ENCODE data around the gene ZFAND2A. TPM values are rescaled to one million over a fixed set of nuclear protein-coding genes. Genes with fewer than 3 reads are reported as not detected.

The ZFAND2A gene
- total RNA-seq, 1 experiment from 2014 or later = 19.1 TPM

- peak overlapping the region; percentile 63 for H3K9ac ChIP-seq (ENCODE audit: low read length)
- no peaks in the 10 kb centered on the region for H3K36me3 ChIP-seq (ENCODE audit: control insufficient read depth in 1 of 2, insufficient read depth in 2 of 2, low read length in 2 of 2)
- BruUV-seq (replicated peaks) = no TSS peak
- H4K20me1 ChIP-seq (ENCODE audit: insufficient read depth) = no peaks in the 10 kb centered on the region
- H3K4me2 ChIP-seq (ENCODE audit: low read length) = peak overlapping the region; percentile 93
- CTCF ChIA-PET = interaction anchor here (0.6 to 3.1 kb wide), 9 partner anchors 10 to 200 kb away, joined by 3 to 31 read pairs (median 5); partner anchors contain the start of genes COX19 and ZFAND2A
- DNase-seq (ENCODE audit: low read depth, low spot score) (no peak), ATAC-seq (no peak; the same call in 1 of the 2 replicates)
- no peak overlapping the region for H2AFZ ChIP-seq (ENCODE audit: low read depth, low read length, poor library complexity, severe bottlenecking)
- POLR2A ChIA-PET = no interaction called here
- H3K4me3 ChIP-seq (replicated peaks in 1 of 2; ENCODE audit: low read depth in 1 of 2, low read length in 2 of 2) = peak overlapping the region; percentile 11 to 56
- H3K4me1 ChIP-seq (ENCODE audit: control insufficient read depth in 1 of 2, insufficient read depth in 2 of 2, low read length in 2 of 2) = peaks cover 10 to 18% of the 10 kb centered on the region in 2 experiments
- RAD21 ChIA-PET (ENCODE audit: low non-redundant PET in 1 of 2, low total read pairs in 2 of 2, uncharacterized antibody in 2 of 2, unreplicated experiment in 2 of 2) = no interaction called here
- peaks cover 0 to 3% of the 10 kb centered on the region in 2 experiments; a peak in 1 of 4 replicates for H3K9me3 ChIP-seq (ENCODE audit: control insufficient read depth in 1 of 2, insufficient read depth in 1 of 2, low read depth in 1 of 2, low read length in 2 of 2)
- TF ChIP-seq CBX3 (IDR thresholded peaks at IDR 0.05; ENCODE audit: low read depth) (no peak), SIN3A (IDR thresholded peaks at IDR 0.05; ENCODE audit: low read depth) (no peak), MAX (IDR thresholded peaks at IDR 0.05) (no peak), POLR2AphosphoS5 (IDR thresholded peaks at IDR 0.05; ENCODE audit: low read depth, low read length) (no peak), CEBPB (IDR thresholded peaks at IDR 0.05; ENCODE audit: low read depth) (no peak), REST (IDR thresholded peaks at IDR 0.05; ENCODE audit: low read depth) (no peak), EZH2phosphoT487 (IDR thresholded peaks at IDR 0.05; ENCODE audit: borderline replicate concordance) (no peak), ZBTB33 (IDR thresholded peaks at IDR 0.05; ENCODE audit: extremely low read depth, insufficient replicate concordance, low read length) (no peak), SRF (IDR thresholded peaks at IDR 0.05; ENCODE audit: low read depth) (no peak), ZFX (IDR thresholded peaks at IDR 0.05) (no peak), ELF1 (IDR thresholded peaks at IDR 0.05; ENCODE audit: borderline replicate concordance, low read depth) (no peak), TCF7L2 (IDR thresholded peaks at IDR 0.05; ENCODE audit: borderline replicate concordance, extremely low read depth, insufficient read depth, insufficient read length) (no peak), POLR2A (IDR thresholded peaks at IDR 0.05; ENCODE audit: borderline replicate concordance, extremely low read depth, insufficient read depth, insufficient read length) (no peak), ATF3 (IDR thresholded peaks at IDR 0.05) (no peak), RAD21 (IDR thresholded peaks at IDR 0.05; ENCODE audit: low read depth) (no peak), SP1 (IDR thresholded peaks at IDR 0.05; ENCODE audit: low read depth) (no peak), FOSL1 (IDR thresholded peaks at IDR 0.05; ENCODE audit: low read depth) (no peak)
- H3K27me3 ChIP-seq (ENCODE audit: insufficient read depth, low read length) = no peaks in the 10 kb centered on the region
- peak overlapping the region; percentile 41 for H3K27ac ChIP-seq (ENCODE audit: low read depth, low read length)
- intact Hi-C loops (cut with micrococcal nuclease) = no loop called here
- no peaks in the 10 kb centered on the region for H3K79me2 ChIP-seq (ENCODE audit: insufficient read depth, low read length)
- H3K9me2 ChIP-seq (ENCODE audit: insufficient read depth) = no peaks in the 10 kb centered on the region
Observed at GRCh38 chr7:1175597-1175966, 15.6 kb upstream of the ZFAND2A start.

All from HCT116 (cell line).